Motor neuron (in vitro differentiated cells): ENCODE measurements around the gene LBX1. TPM values are rescaled to one million over a fixed set of nuclear protein-coding genes. Genes with fewer than 3 reads are reported as not detected.
"Not testable (repeated sequence)": the region's sequence is repeated elsewhere in the genome, so short reads cannot be mapped to it uniquely, and the experiment has no call there.

Source experiments
- ATAC-seq, 8 experiments: fragments of 200-7000 bp; cut with Tn5 transposase; replicated peaks in 6 of 8; 2 replicates each; pipeline ENCODE4 v1.8.0; 2021; ENCODE audit warnings: mild to moderate bottlenecking in 8 of 8, moderate library complexity in 8 of 8
- H3K27ac ChIP-seq, 2 donors: fragments of 250-450 bp; sonication (Bioruptor Pico); 2 replicates each; pipeline ENCODE4 v1.9.0; 2021; ENCODE audit warnings: antibody characterized with exemption in 2 of 2, mild to moderate bottlenecking in 2 of 2, moderate library complexity in 1 of 2
- H3K4me1 ChIP-seq, 2 donors: fragments of 250-450 bp; sonication (Bioruptor Pico); replicated peaks in 1 of 2; 2 replicates each; pipeline ENCODE4 v1.6.1; 2021; ENCODE audit warnings: antibody characterized with exemption in 2 of 2, mild to moderate bottlenecking in 2 of 2, moderate library complexity in 1 of 2
- H3K4me3 ChIP-seq, 5 donors: fragments of 250-450 bp; sonication (Bioruptor Pico); 2 replicates each; pipeline ENCODE4 v1.9.0; 2021; ENCODE audit warnings: antibody characterized with exemption in 5 of 5, mild to moderate bottlenecking in 5 of 5, moderate library complexity in 4 of 5
- WGBS, 10 experiments: fragments of 450-650 bp; shearing (Covaris generic); methylation state at CpG; one replicate each; pipeline ENCODE4 v1.0.0; 2022; 5-methylcytosine and 5-hydroxymethylcytosine counted together
- in situ Hi-C, 9 experiments: fragments of 400-800 bp; cut with MboI; loops; one replicate each; pipeline ENCODE4 v1.15.0; 2021; ENCODE audit warnings: low sequenced_read_pairs in 9 of 9, low pct_unique_long_range_greater_than_20kb in 2 of 9; ENCODE audit not compliant: unreplicated experiment in 9 of 9
- total RNA-seq, 8 experiments: library from RNA; unstranded; fragments of 300-600 nt; gene quantifications; 2 replicates each; pipeline versions ENCODE4 v1.2.3 to v1.2.4, GENCODE V29; 2022

Gene LBX1
- total RNA-seq, 8 experiments from 2014 or later = 0.29 to 58.6 (median 1.8) TPM

DNA sequence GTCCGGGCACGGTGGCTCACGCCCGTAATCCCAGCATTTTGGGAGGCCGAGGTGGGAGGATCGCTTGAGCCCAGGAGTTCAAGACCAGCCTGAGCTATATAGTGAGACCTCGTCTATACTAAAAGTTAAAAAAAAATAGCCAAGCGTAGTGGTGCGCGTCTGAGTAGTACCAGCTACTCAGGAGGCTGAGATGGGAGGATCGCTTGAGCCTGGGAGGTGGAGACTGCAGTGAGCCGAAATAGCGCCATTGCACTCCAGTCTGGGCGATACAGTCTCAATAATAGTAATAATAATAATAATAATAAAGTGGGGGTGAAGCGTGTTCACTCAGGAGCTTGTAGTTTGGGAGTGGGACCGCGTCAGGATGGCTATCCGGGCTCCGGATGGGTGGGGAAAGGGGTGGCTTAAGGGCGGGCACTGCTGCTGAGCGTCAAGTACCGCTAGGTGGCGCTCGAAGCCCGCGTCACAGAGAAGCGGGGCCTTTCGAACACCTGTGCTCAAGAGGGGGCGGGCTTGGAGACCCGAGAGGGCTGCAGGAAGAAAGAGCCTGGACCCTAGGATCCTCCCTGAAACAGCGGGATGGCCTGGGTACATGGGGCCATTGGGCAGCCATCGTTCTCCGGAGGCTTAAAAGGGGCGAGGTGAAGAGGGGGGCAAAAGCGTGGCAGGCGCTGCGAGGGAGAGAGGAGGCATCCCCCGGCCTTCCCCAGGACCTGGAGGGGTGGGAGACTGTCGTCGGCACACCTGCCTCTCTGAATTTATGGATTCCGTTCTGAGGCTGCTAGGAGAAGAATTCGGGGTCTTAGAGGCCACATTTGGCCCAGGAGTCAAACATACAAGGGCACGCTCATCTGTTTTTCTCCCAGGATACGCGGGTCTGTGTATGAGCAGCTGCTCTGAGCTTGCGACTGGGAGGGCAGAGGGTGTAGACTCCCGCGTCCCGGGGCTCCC lies 14.5 kb downstream of the LBX1 start:
- in situ Hi-C loops = loop anchor here (5.0 to 25.0 kb wide), 7 partner anchors 80 to 798 kb away; partner anchors contain the start of genes FGF8 (in 3 of the 9) and NPM3 (in 3 of the 9)
- 0 to 32% (median 9%) methylated on average over 1 to 9 of the region's 49 CpGs; no CpG with 5 or more reads in 2 of the 10 experiments for whole genome bisulfite sequencing, 10 experiments
- Histone ChIP-seq H3K27ac (no peak overlapping the region), H3K4me3 (peak overlapping the region in 1 of 5 donors; percentile 13), H3K4me1 (peaks cover 9 to 10% of the 10 kb centered on the region in 2 donors)
- peak; percentile 34 to 78 (median 72) for ATAC-seq

DNA sequence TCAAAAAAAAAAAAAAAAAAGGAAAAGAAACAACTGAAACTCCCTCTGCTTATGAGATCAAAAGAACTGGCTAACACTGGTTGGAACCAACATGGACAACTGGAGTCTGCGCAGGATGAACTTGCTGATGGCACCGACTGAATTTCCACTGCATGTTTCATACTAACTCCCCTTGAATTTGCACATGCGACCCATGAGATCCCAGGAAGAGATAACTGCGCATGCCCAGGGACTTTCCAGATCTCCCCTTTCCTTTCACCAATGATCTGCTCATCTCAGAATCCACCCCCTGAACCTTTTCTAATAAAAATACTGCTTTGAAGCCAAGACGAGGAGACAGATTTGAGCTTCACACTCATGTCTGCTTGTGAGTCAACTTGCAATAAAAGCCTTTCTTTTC lies 20.7 kb downstream of the LBX1 start:
- in situ Hi-C loops = loop anchor here in 8 of 9 experiments (25.0 kb wide), 4 partner anchors 229 to 804 kb away; partner anchors contain the start of genes FGF8 (in 3 of the 8) and NPM3 (in 3 of the 8)
- 36 to 100% (median 78%) methylated on average over 1 to 5 of the region's 5 CpGs; no CpG with 5 or more reads in 2 of the 10 experiments for WGBS, 10 experiments
- ATAC-seq = peak in 1 of 8 experiments; percentile 30
- no peak overlapping the region for H3K4me3 ChIP-seq
- no peaks in the 10 kb centered on the region for H3K4me1 ChIP-seq
- H3K27ac ChIP-seq = no peak overlapping the region

GRCh38 chr10:101207026-101207425 lies 22.2 kb downstream of the LBX1 start:
- ATAC-seq = no peak
- Histone ChIP-seq H3K27ac (no peak overlapping the region), H3K4me3 (no peak overlapping the region), H3K4me1 (no peaks in the 10 kb centered on the region)
- 20 to 47% (median 44%) methylated on average over 1 to 2 of the region's 2 CpGs; no CpG with 5 or more reads in 7 of the 10 experiments for WGBS, 10 experiments
- in situ Hi-C loops = loop anchor here in 8 of 9 experiments (25.0 kb wide), 4 partner anchors 230 to 805 kb away; partner anchors contain the start of genes FGF8 (in 3 of the 8) and NPM3 (in 3 of the 8)

DNA sequence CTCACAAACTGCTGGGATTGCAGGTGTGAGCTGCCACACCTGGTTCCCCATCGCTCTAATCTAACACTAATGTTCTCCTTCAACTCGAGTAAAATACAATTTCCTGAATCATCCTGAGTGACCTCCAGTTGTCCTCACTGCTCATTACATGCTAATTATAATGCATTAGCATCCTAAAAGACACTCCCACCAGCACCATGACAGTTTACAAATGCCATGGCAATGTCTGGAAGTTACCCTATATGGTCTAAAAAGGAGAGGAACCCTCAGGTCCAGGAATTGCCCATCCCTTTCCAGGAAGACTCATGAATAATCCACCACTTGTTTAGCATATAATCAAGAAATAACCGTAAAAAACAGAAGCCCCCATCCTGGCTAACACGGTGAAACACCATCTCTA lies 26.6 kb downstream of the LBX1 start:
- H3K4me1 ChIP-seq, H3K4me3 ChIP-seq, H3K27ac ChIP-seq: not testable (repeated sequence)
- ATAC-seq = peak in 3 of 8 experiments; percentile 88 to 90 (median 90)
- in situ Hi-C loops = loop anchor here in 8 of 9 experiments (25.0 kb wide), 4 partner anchors 235 to 810 kb away; partner anchors contain the start of genes FGF8 (in 3 of the 8) and NPM3 (in 3 of the 8)
- WGBS, 10 experiments = 0 to 71% (median 52%) methylated on average over 1 to 4 of the region's 4 CpGs; no CpG with 5 or more reads in 2 of the 10 experiments

- ATAC-seq, H3K4me3 ChIP-seq, H3K4me1 ChIP-seq, in situ Hi-C loops, H3K27ac ChIP-seq: not testable (repeated sequence)
- WGBS, 10 experiments = 39 to 85% (median 68%) methylated on average over 2 to 8 of the region's 8 CpGs
Measured at GRCh38 chr10:101198326-101198977, 30.8 kb downstream of the LBX1 start.

GRCh38 chr10:101195921-101196320 lies 33.3 kb downstream of the LBX1 start:
- Histone ChIP-seq H3K4me1 (no peaks in the 10 kb centered on the region), H3K4me3 (no peak overlapping the region), H3K27ac (no peak overlapping the region)
- in situ Hi-C loops = no loop called here
- ATAC-seq = no peak
- WGBS, 10 experiments = 60 to 100% (median 74%) methylated on average over 1 to 3 of the region's 5 CpGs; no CpG with 5 or more reads in 4 of the 10 experiments

DNA sequence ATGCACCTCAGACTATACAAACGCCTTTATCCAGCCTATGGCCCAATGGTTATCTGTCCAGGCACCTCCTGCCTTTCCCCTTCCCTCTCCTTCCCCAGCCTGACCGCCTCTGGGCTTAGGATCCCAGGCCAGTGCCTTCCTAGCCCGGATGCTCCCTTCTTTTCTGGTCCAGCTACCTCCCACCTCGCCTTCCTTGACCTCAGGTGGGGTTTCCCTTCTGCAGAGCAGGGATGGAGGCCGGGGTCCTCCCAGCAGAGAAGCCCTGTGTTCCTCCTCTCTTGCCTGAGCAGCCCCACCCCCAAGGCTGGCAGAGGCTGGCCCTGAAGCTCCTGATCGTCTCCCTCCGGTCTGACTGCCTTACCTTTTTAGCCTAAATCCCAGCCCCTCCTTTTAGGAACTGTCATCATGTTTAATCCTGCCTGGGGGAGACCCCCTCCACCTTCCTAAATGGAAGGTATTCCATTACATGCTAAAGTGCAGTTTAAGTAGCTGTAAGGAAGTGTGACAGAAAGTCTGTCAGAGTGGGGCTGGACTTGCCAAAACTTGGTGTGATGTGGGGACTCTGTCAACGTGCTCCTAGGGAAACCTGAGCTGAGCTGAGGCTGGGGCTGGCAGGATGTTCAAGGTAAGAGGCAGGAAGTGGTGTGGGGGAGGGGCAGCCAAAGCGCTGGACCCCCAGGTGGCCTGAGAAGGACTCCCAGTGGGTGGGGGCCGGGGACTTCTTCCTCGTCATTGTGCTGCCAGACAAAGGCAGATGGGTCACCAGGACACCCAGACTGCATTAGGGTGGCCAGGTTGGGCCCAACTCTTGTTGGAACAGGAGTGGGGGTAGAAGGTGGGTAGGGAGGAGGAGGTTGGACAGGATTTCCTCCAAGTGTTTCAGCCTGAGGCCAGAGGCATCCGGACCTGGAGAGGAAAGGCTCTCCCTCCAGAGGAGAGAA lies 39.5 kb downstream of the LBX1 start:
- no peak overlapping the region for H3K27ac ChIP-seq
- in situ Hi-C loops = no loop called here
- no peak overlapping the region for H3K4me3 ChIP-seq
- ATAC-seq = no peak
- 10 to 80% (median 40%) methylated on average over 1 to 6 of the region's 12 CpGs; no CpG with 5 or more reads in 1 of the 10 experiments for WGBS, 10 experiments
- H3K4me1 ChIP-seq = no peaks in the 10 kb centered on the region

DNA sequence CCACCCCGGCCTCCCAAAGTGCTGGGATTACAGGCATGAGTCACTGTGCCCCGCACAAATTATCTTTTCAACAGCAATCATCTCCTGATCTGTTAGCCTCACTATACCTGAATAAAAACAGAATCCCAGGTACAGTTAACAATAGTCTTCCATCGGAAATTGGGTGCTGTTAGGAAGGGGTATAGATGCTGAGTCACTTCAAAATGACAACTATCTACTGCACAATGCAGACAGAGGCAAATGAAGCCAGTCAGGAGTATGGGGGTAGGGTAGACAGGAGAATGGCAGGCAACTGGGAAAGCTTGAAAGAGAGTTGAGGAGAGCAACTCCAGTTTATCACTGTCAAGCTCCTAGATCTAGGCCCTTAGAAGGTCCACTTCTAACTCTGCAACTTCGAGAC lies 40.3 kb downstream of the LBX1 start:
- no peak for ATAC-seq
- Histone ChIP-seq H3K27ac (no peak overlapping the region), H3K4me1 (no peaks in the 10 kb centered on the region), H3K4me3 (no peak overlapping the region)
- in situ Hi-C loops = no loop called here
- WGBS, 10 experiments = 55 to 83% (median 75%) methylated on average over 1 to 4 of the region's 4 CpGs; no CpG with 5 or more reads in 2 of the 10 experiments

DNA sequence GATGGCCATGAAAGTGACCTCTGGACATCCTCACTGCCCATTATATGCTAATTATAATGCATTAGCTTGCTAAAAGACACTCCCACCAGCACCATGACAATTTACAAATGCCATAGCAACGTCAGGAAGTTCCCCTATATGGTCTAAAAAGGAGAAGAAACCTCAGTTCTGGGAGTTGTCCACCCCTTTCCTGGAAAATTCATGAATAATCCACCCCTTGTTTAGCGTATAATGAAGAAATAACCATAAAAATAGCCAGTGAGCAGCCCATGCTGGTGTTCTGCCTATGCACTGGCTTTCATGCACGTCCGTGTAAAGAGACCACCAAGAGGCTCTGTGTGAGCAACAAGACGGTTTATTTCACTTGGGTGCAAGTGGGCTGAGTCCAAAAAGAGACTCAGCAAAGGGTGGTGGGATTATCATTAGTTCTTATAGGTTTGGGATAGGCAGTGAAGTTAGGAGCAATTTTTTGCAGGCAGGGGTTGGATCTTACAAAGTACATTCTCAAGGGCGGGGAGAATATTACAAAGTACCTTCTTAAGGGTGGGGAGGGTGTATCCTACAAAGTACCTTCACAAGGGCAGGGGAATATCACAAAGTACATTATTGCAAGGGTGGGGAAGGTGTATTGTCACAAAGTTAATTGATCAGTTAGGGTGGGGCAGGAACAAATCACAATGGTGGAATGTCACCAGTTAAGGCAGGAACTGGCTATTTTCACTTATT lies 45.6 kb downstream of the LBX1 start:
- no peak overlapping the region for H3K4me3 ChIP-seq
- ATAC-seq = peak in 6 of 8 experiments; percentile 35 to 94 (median 56)
- H3K27ac ChIP-seq = no peak overlapping the region
- WGBS, 10 experiments = 12 to 60% (median 42%) methylated on average over 1 to 6 of the region's 6 CpGs; no CpG with 5 or more reads in 3 of the 10 experiments
- peaks cover 0 to 3% of the 10 kb centered on the region in 2 donors for H3K4me1 ChIP-seq
- in situ Hi-C loops = no loop called here

GRCh38 chr10:101182936-101183335 lies 46.3 kb downstream of the LBX1 start:
- in situ Hi-C loops = no loop called here
- no peak for ATAC-seq
- no peak overlapping the region for H3K4me3 ChIP-seq

More at GRCh38 chr10:101182936-101183335, 46.3 kb downstream of the LBX1 start:
- Histone ChIP-seq H3K27ac (no peak overlapping the region), H3K4me1 (peaks cover 0 to 3% of the 10 kb centered on the region in 2 donors)
- WGBS, 10 experiments = 8 to 100% (median 82%) methylated on average over 1 to 2 of the region's 2 CpGs; no CpG with 5 or more reads in 6 of the 10 experiments
